ENCODE results near the gene HTRA3.

GRCh38 chr4:8221985-8222384, 47.6 kb upstream of the HTRA3 start:
- TF ChIP-seq, protein P1, sequence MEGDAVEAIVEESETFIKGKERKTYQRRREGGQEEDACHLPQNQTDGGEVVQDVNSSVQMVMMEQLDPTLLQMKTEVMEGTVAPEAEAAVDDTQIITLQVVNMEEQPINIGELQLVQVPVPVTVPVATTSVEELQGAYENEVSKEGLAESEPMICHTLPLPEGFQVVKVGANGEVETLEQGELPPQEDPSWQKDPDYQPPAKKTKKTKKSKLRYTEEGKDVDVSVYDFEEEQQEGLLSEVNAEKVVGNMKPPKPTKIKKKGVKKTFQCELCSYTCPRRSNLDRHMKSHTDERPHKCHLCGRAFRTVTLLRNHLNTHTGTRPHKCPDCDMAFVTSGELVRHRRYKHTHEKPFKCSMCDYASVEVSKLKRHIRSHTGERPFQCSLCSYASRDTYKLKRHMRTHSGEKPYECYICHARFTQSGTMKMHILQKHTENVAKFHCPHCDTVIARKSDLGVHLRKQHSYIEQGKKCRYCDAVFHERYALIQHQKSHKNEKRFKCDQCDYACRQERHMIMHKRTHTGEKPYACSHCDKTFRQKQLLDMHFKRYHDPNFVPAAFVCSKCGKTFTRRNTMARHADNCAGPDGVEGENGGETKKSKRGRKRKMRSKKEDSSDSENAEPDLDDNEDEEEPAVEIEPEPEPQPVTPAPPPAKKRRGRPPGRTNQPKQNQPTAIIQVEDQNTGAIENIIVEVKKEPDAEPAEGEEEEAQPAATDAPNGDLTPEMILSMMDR (IDR thresholded peaks at IDR 0.05; ENCODE audit: insufficient read depth, low read length): no peak
- TF ChIP-seq POLR2AphosphoS5 (IDR thresholded peaks at IDR 0.05; ENCODE audit: low read depth) (no peak), GABPA (IDR thresholded peaks at IDR 0.05; ENCODE audit: low read depth) (no peak), SPI1 (IDR thresholded peaks at IDR 0.05; ENCODE audit: borderline replicate concordance, low read depth) (no peak)
- TF ChIP-seq, protein P2, sequence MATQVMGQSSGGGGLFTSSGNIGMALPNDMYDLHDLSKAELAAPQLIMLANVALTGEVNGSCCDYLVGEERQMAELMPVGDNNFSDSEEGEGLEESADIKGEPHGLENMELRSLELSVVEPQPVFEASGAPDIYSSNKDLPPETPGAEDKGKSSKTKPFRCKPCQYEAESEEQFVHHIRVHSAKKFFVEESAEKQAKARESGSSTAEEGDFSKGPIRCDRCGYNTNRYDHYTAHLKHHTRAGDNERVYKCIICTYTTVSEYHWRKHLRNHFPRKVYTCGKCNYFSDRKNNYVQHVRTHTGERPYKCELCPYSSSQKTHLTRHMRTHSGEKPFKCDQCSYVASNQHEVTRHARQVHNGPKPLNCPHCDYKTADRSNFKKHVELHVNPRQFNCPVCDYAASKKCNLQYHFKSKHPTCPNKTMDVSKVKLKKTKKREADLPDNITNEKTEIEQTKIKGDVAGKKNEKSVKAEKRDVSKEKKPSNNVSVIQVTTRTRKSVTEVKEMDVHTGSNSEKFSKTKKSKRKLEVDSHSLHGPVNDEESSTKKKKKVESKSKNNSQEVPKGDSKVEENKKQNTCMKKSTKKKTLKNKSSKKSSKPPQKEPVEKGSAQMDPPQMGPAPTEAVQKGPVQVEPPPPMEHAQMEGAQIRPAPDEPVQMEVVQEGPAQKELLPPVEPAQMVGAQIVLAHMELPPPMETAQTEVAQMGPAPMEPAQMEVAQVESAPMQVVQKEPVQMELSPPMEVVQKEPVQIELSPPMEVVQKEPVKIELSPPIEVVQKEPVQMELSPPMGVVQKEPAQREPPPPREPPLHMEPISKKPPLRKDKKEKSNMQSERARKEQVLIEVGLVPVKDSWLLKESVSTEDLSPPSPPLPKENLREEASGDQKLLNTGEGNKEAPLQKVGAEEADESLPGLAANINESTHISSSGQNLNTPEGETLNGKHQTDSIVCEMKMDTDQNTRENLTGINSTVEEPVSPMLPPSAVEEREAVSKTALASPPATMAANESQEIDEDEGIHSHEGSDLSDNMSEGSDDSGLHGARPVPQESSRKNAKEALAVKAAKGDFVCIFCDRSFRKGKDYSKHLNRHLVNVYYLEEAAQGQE (IDR thresholded peaks at IDR 0.05; ENCODE audit: insufficient replicate concordance, low read depth): no peak
